GDM1 (cell line): ENCODE data around the gene TUBGCP2.
"Not testable (repeated sequence)": the region's sequence is repeated elsewhere in the genome, so short reads cannot be mapped to it uniquely, and the experiment has no call there.

Source experiments
- DNase-seq: peaks from one replicate; lab custom pipeline; 2025; lab: John Stamatoyannopoulos, UW

TUBGCP2 gene

DNA sequence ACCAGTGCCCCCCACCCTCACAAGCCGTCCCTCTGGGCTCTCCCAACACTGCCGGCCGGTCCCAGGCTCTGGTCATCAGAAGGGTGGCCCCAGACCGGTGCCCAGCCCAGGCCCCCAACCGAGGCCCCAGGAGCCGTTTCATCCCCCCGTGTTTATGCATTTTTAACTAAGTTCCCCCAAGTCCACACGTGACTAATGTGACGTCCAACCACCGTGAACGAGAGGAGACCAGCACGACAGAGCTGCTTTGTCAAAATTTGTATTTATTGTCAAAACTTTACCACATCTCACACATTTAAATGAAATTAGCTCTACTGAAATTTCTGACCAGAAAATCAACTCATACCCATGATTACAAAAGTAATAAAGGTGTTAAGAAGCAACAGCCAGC, 62.4 kb downstream of the TUBGCP2 start:
- DNase-seq: no peak

- no peak for DNase-seq
Observed at GRCh38 chr10:133245439-133246235, 63.0 kb downstream of the TUBGCP2 start.

DNA sequence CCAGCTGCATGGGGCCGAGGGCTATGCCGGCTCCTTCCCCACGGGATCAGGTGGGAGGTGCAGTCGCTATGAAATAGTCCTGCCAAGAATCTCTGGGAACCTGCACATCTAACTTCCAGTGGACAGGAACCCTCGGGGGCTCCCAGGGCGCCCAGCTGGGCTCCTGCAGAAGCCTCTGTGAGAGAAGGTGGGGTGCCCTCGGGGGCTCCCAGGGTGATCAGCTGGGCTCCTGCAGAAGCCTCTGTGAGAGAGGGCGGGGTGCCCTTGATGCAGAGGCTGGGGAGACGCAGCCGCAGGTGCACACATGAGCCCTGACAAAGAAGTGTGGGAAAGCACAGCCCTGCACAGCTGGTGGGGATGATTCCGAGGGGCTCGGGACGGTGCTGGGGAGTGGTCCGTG, 65.1 kb downstream of the TUBGCP2 start:
- no peak for DNase-seq

DNA sequence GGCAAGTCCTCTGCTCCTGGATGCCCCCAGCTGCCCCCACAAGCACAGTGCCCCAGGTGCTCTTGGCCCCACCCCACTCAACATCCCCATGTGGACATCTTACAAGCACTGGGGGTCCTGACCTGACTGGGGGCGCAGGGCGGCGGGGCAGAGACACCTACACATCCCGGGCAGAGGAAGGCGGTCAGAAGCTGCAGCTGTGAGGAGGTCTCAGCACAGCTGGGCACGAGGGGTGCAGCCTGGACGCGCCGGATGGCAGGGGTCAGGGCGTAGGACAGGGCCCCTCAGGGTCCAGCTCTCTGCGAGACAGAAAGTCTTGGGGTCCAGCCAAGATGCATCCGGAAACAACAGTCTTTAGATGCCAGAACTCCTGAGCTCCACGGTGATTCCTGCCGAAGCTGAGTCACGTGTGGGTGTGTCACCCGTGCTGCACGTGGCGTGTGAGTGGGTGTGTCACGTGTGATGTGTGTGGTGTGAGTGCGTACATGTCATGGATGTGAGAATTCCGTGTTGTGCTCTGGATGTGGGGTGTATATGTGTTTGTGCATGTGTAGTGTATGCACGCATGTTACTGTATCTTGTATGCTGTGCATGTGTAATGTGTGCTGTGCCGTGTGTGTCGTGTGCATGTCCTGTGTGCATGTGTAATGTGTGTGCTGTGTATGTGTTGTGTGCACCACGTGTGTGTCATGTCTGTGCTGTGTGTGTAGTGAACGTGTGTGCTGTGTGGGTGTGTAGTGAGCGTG, 65.9 kb downstream of the TUBGCP2 start:
- DNase-seq: no peak

GRCh38 chr10:133241501-133242205, 67.0 kb downstream of the TUBGCP2 start:
- no peak for DNase-seq

- DNase-seq: no peak
Observed at GRCh38 chr10:133239990-133240389, 68.7 kb downstream of the TUBGCP2 start.

GRCh38 chr10:133238466-133238804, 70.2 kb downstream of the TUBGCP2 start:
- no peak for DNase-seq

DNA sequence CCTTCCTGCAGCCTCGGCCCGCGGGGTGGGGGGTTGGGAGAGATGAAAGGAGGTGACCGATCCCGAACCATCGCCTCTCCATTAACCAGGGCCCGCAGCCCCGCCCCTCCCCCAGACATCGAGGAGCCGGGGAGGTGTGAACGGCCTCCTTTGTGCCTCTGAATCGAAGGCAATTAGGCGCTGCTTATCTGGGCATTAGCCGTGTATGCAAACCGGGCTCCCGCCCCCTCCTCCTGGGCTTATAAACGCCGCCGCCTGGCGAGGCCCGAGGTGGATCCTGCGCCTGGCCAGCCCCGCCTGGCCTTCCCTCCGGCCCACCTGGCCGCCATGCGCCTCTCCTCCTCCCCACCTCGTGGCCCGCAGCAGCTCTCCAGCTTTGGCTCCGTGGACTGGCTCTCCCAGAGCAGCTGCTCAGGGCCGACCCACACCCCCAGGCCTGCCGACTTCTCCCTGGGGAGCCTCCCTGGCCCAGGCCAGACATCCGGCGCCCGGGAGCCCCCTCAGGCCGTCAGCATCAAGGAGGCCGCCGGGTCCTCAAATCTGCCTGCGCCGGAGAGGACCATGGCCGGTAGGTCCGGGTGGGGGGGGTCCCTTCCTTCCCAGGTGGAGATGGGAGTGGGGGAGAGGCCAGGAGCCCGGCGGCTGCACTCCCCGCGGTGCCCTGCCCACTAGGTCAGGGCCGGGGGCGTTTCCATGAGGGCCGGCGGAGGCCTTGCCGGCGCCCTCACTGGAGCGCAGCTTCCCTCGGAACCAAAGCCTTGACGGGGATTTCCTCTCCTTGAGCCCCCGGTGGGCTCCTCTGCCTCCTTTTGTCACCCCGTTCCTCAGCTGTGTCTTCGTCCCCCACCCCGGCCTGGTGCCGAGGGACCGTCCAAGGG, 70.8 kb downstream of the TUBGCP2 start, which contains the start of gene VENTX:
TSS of gene VENTX (plus strand) at position 268 of the 878 bp plus-strand sequence. CDS start at position 328, 60 bp downstream.
- DNase-seq: no peak

GRCh38 chr10:133237241-133237587, 71.5 kb downstream of the TUBGCP2 start:
- DNase-seq: no peak

DNA sequence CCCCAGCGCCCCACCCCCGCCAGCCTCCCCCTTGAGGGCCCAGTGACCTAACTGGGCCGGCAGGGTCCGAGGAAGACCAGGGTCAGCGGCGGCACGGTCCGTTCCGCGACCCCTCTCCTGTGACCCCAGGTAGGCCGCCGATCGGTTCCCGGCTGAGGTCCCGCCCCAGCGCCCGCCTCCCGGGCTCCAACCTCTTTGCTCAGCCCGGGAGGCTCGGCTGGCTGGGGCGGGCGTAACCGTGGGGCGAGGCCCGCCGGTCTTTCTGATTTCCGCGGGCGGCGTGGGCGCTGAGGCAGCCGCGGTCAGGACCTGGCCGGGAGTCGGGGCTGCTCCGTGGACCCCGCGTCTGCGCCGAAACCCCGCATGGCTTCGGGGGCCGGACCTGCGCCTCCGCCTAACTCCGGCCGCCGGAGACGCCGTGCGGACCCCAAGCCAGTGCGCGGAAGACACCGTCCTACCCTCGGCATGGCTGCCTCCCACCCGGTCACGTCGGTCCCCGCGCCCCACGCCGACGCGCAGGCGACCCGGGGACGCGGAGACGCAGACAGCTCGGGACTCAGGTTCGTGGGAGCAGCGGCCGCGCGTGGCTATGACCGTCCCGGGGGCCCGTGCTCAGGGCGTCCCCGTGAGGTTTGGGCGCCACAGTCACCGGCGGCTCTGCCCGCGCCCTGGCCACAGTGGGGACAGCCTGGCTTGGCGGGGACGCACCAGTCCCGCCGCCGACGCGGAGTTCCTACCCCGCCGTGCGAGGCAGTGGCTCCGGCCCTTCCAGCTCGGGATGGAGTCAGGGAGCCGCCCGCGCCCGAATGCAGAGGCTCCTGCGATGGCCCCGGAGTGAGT, 72.1 kb downstream of the TUBGCP2 start:
- no peak for DNase-seq

DNA sequence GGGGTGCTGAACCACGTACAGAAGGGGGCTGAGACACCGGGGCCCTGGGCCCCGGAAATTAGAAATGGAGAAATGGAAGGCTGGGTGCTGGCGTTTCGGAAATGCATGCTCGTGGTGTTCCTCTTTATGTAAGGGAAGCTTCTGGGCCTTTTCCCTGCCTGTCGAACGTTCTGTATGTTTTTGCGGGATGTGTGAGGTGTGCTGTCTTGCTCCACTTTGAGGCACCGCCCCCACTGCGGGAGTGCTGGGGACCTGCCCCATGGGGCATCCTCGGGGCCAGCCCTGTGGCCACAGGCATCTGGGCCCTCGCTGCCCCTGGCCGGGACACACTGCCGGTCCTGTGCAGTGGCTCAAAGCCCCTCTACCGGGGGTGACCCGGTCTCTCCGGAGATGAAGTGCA, 72.7 kb downstream of the TUBGCP2 start:
- DNase-seq: no peak

DNA sequence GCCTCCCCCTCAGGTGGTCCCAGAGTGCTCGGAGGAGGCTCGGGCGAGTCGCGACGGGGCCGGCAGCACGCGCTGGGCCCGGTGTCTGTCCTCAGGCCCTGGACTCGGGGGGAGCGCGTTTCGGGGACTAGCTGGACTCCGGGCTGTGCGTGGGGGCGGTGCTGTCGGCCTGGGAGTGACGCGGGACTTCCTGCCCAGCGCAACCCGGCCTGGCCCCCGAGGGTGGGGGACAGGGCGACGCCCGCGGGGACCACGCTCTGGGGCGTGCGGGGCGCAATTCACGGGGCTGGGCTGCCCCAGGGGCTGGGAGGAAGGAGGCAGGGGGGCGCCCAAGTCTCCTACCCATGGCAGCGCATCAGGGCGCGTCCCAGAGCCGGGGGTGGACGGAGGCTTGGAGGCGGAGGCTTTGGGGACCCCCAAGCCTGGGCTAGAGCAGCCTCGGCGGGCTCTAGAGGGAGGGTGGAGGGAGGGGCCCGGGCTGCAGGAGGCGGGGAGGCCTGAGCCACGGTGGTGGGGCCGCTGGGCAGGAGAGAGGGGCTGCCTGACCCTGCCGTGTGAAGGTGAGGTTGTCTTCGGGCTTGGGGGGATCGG, 73.3 kb downstream of the TUBGCP2 start:
- DNase-seq: no peak

DNA sequence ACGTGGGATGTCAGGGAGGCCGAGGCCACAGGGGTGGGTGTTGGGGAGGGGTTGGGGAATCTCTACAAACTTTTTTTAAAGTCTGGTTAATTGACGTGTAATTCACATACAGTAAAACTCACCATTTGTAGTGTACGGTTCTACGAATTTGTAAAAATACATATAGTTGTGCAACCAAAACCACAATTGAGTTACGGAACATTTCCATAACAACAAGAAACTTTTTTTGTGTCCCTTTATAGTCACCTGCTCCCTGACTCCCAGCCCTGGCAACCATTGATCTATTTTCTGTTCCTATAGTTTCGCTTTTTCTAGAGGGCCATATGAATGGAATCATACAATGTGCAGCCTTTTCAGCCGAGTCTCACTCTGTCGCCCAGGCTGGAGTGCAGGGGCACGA, 73.9 kb downstream of the TUBGCP2 start:
- not testable (repeated sequence) for DNase-seq

- DNase-seq: no peak
Observed at GRCh38 chr10:133231946-133232574, 76.6 kb downstream of the TUBGCP2 start.

GRCh38 chr10:133231244-133231945, 77.3 kb downstream of the TUBGCP2 start:
- DNase-seq: no peak

GRCh38 chr10:133230387-133231195, 78.1 kb downstream of the TUBGCP2 start:
- DNase-seq: no peak

GRCh38 chr10:133230044-133230361, 78.7 kb downstream of the TUBGCP2 start, which contains the start of gene UTF1:
TSS of gene UTF1 (plus strand) at chr10:133230217. CDS start at chr10:133230289, 72 bp downstream.
- DNase-seq: no peak

GRCh38 chr10:133229265-133230043, 79.2 kb downstream of the TUBGCP2 start:
- DNase-seq: no peak
